H1 (cell line): ENCODE measurements around the gene ELMO1.

Experiments used
- EZH2 ChIP-seq: fragments of 200-600 bp; sonication (generic); IDR thresholded peaks from 2 replicates; pipeline ENCODE4 v1.7.1; 2012; ENCODE audit warnings: low read depth, mild to moderate bottlenecking, moderate library complexity, low read length, inconsistent platforms; ENCODE audit not compliant: severe bottlenecking
- GABPA ChIP-seq: IDR thresholded peaks from 2 replicates; pipeline ENCODE4 v1.6.1; 2011; ENCODE audit warnings: mild to moderate bottlenecking, low read length, moderate library complexity, borderline replicate concordance; ENCODE audit not compliant: insufficient read depth
- NANOG ChIP-seq: IDR thresholded peaks from 2 replicates; pipeline ENCODE4 v1.6.1; 2011; ENCODE audit warnings: low read length, low read depth, mild to moderate bottlenecking, inconsistent platforms; ENCODE audit not compliant: insufficient read depth, poor library complexity, severe bottlenecking
- POU5F1 ChIP-seq: IDR thresholded peaks from 2 replicates; pipeline ENCODE4 v1.6.1; 2011; ENCODE audit warnings: low read depth, mild to moderate bottlenecking, low read length, moderate library complexity
- RXRA ChIP-seq: IDR thresholded peaks from 2 replicates; pipeline ENCODE4 v1.6.1; 2011; ENCODE audit warnings: low read depth, mild to moderate bottlenecking, low read length, moderate library complexity; ENCODE audit not compliant: insufficient read depth
- SRF ChIP-seq: IDR thresholded peaks from 2 replicates; pipeline ENCODE4 v1.6.1; 2011; ENCODE audit warnings: mild to moderate bottlenecking, low read depth, low read length, moderate library complexity

DNA sequence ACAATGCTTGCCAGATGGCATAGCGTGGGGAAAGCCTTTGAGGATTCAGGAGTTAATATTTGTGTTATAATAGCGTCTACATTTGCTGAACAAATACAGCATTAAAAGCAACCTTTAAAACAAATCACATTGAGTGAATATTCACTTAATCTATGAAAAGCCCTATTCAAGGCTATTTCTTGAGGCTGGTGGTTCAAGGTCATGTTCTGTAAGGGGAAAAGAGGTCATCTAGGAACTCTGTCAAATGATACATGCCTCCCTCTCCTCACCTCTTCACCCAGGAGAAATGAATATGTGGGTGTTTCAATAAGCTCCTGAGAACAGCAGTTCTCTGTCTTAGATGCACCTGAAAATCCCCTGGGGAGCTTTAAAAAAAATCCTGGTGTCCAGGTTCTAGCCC lies 303.0 kb downstream of the ELMO1 start:
- no peak for TF ChIP-seq GABPA
- TF ChIP-seq RXRA = no peak
- TF ChIP-seq EZH2 = no peak
- no peak for TF ChIP-seq POU5F1
- TF ChIP-seq NANOG = no peak
- TF ChIP-seq SRF = no peak
